NCI-H1694 treated with DMSO at 0.1 percent for 48 hours (cell line): ENCODE results near the gene CPNE5.

Experiments used
- DNase-seq: peaks from one replicate; lab custom pipeline; 2025; lab: John Stamatoyannopoulos, UW

CPNE5 gene

DNA sequence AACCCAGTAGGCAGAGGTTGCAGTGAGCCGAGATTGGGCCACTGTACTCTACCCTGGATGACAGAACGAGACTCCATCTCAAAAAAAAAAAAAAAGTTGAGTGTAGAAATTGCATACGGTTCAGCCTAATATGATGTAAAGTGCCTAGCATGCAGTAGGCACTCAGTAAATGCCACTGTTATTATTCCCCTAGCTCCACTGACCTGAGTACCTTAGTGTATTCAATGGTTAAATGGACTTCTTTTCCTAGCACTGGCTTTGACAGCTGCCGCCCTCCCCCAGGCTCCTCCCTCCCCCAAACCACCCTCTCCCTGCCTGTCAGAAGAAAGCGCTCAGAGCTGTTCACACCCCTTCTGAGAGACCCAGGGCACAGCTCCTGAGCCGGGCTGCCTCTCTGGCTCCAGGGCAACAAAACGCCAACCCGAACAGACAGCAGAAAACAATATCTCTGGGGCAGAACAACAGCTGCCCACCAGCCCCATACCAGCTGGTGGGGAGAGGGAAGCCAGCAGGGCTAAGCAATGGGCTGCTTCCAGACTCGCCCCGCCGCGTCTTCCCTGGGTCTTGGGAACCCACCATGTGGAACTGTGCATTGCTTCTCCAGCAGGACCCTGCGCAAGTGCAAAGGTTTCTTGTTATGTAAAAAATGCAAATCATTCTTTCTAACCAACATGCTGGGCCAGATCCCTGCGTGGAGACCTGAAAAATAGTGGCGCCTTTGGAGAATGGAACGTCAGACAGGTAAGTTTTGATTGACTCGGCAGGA lies 4.5 kb downstream of the CPNE5 start:
- DNase-seq, result peak; percentile 40

DNA sequence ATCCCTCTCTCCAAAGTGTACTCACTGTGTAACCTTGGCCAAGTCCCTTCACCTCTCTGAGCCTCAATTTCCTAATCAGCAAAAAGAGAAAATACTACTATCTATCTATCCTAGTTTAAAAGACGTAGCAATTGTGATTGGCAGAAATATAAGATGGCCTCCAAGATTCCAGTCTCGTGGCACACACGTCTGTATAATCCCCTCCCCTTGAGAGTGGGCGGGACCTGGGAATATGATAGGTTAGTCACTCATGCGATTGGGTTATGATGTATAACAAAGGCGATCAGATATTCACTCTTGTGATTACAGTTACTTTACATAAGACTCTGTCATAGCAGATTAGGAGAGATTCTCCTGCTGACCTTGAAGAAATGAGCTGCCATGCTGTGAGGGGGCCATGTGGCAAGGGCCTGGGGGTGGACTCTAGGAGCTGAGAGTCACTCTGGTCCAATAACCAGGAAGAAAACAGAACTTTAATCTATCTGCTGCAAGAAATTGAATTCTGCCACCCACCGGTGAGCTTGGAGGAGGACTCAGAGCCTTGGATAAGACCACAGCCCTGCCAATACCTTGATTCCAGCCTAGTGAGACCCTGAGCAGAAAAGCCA lies 6.0 kb downstream of the CPNE5 start:
- no peak for DNase-seq

DNA sequence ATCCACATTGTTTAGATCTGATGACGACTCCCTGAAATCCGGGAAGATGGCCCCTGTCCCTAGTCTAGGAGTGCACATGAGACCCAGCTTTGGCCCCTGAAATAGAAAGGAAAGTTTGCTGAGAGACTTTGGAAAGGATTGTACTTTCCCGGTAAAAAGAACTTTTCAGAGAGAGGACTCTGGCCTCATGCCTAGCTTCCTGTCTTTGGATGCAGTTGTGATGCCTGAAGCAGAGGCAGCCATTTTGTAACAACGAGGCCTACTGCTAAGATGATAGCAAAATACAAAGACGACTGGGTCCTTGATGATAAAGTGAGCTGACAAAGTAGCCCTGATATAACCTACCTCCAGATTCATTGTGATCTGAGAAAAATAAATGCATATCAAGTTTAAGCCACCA lies 6.9 kb downstream of the CPNE5 start:
- no peak for DNase-seq

DNA sequence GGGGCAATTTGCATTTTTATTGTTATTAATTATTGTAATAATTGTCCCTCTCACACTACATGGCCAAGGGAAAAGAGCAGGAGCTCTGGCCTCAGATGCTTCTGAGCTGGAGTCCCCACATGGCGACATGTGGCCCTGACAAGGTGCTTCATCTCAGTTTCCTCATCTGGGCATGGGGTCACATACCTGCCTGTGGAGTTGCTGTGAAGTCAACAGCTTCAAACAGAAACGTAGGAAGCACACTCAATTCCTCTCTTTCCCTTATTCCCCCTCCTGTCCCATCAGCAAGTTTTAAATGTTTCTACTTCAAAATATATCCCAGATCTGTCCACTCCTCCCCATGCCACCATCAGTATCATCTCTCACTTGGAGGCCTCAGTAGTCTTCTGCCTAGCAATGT lies 8.7 kb downstream of the CPNE5 start:
- no peak for DNase-seq

DNA sequence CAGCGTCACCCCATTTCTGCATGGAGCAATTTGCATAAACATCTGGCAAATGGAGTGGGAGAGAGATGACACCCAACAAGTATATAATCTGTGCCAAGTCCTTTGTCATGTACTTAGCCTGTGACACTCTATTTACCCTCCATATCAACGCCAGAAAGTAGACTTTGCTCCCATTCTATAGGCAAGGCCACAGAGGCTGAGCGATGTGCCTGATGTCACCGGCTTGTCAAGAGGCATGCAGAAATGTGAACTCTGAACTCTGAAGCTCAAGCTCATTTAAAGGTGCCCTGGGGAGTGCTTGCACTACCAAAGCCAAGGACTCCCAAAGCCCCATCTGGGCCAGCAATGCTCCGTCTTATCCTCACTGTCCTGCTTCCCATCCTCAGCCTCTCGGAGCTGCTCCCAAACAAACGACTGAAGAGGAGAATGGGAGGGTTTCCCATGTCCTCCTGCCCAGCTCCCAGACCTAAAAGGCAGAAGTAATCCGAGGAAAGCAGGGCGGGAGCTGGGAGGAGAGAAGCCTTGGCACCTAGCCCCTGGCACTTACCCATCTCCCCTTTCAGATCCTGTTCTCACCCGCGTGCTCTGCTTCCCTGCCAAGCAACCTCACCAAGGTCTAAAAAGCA lies 9.2 kb downstream of the CPNE5 start:
- peak; percentile 89 for DNase-seq

DNA sequence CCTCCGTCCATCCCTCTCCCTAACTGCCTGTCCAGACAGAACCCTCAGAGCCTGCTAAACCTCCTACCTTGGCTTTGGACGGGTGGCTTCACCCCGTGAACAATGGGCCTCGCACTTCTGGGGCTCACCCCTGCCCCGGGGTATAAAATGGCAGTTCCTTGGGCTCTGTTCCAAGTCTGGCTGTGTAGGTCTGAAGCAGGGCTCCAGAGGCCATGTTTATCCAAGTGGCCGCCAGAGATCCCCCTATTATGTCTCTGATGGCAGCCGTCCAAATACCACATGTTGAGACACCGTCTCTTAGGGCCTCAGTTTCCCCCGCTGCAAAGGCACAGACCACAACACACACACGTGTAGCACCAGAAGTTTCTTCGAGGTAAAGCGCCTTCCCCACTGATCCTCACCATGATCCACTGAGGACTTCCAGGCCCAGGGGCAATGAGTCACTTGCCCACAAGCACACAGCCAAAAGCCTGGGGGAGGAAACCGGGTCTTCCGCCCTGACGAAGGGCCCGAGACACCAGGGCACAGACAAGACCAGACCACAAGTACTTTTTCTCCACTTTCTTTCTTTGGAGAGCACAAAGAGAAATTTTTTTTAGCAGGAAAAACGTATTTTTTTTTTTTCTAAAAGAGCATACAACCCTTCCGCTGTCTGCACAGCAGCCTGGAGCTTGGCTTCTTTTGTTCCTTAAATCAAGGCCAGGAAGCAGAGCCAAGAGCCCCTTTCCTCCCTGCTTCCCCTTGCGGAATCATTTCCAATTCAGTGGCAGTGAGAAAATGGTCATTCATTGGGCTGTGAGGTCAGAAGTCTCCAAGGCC lies 11.8 kb downstream of the CPNE5 start:
- DNase-seq, result no peak

DNA sequence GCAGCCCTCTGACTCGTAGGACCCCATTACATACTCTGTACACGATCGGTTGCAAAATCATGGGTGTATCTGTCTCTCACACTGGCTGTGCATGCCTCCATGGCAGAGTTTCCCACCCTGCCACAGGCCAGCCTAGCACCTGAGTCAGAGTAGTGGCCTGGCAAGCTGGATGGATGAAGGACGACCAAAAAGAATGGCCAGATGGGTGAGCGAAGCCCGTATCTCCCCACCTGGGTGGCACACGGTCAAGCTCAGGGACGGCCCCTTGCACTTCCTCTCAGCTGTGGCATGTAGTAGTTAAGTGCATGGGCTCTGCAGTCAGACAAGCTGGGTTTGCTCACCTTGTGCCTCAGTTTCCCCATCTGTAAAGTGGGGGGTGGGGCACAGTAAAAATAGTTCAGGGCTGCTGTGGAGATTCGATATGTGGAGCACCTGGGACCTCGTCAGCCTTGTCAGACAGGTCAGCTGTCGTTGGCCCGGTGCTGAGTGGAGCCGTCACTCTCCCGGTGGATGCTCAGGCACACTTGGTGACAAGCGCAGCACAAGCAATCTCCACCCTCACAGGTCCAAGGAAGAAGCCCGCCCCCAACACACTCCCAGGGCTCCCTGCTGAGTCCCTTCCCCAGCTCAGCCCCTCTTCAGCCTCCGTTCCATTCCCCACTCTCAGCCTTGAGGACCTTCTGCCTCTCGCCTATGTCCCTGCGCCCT lies 12.6 kb downstream of the CPNE5 start:
- DNase-seq, result no peak

DNA sequence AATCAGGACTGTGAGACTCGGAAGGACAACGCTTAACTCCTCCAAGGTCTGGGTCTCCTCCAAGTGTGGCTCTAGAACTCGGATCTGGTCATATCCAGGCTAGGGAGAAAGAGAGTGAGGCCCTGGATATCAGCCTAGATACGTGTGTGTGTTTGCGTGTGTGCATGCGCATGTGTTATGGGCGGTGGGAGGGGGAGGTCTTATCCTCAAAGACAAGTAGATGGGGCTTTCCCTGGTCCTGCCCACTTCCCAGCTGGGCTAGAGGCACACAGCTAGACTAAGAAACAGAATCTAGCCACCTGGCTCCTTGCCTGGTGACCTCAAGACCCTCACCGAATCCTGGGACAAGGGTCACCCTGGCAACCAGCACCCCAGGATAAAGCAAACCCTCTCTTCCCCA lies 13.2 kb downstream of the CPNE5 start:
- no peak for DNase-seq

DNA sequence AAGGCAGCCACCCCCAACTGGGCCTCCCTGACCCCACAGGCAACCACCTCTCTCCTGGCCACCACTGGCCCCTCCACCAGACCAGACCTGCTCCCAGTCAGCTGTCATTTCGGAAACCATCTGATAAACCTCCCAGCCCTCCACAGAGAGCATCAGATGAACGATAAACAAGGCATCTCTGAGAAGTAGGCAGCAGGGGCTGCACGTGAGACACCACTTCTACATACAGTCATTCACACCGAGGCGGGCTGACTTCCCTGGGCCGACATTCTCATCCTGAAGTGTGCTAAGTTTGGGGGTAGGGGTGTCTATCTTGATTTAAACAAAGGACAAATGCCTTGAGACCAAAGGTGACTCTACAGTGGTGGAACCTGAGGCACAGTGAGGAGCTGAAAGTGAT lies 13.8 kb downstream of the CPNE5 start:
- no peak for DNase-seq

DNA sequence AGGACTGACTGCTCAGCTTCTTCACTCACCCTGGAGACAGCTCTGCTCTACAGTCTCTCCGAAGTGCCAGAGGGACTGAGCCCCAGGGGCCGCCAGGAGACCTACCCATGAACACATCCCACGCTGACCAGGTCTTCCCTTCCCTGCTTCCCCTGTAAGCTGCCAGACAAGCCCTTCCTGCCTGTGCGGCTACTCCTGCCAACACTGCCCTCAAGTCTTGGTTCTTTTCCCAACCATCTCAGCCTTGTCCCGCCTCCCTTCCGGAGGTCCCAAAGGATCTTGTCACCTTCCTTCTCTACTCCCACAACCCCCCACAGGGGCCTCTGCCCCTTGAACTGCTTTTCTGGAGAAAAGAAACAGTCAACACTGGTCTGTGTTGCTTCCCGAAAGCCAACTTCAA lies 15.0 kb downstream of the CPNE5 start:
- DNase-seq, result no peak

DNA sequence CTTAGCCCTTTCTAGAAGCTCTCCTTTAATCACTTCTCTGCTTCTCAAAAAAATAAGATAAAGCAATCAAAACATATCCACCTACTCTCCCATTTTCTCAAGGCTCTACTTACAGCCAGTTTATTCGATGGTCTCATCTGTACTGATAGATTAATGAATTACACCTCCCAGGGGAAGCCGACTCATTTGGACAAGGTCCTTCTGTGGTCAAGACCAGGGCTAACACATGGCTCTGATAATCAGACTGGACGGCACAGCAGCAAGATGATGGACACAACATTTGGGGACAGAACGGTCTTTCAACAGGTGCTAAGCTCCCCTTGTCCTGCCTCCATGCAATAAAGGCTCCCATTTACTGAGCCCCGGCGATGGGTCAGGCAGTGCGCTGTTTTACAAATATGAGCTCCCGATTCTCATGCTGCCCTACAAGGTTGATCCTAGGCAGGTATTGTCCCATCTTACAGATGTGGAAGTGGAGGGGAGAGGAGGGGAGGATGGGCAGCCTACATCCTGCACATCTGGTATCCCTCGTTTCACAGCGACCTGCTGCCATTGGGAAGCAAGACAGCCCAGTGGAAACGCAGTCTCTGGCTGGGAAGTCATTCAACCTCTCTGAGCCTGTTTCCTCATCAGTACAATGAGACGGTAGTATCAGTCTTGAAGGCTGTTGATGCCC lies 15.7 kb downstream of the CPNE5 start:
- DNase-seq, result no peak

DNA sequence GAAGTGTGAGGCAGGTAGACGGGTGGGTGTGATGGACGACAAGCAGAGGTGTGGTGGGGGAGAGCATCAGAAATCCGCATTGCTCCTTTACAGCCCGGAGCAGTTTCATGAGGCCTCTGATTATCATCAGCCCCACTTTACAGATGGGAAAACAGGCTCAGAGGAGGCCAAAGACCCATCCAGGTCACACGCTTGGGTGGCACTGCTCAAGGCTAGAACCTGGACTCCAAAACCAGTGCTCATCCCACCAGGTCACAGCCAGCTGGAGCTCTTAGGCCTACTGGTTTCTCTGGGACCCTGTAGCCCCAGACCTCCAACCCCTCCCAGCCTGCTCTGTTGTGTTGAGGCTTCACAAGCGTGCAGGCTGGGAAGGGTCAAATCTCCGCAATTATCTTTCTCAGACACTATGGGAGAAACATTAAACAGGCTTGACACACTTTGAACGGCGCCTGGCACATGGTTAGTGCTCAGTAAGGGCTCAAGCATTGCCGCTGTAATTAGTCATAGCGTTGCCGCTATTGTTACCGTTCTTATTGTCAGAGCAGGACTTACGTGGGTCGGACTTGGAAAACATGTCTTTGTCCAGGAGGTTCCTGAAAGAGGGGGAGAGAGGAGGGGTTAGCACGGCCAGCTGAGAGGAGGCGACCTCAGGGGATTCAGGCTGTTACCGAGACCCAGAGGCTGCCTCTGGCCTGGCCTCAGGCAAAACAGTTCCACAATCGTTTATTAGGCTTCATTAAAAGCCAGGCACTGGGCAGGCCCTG lies 16.6 kb downstream of the CPNE5 start:
- no peak for DNase-seq

DNA sequence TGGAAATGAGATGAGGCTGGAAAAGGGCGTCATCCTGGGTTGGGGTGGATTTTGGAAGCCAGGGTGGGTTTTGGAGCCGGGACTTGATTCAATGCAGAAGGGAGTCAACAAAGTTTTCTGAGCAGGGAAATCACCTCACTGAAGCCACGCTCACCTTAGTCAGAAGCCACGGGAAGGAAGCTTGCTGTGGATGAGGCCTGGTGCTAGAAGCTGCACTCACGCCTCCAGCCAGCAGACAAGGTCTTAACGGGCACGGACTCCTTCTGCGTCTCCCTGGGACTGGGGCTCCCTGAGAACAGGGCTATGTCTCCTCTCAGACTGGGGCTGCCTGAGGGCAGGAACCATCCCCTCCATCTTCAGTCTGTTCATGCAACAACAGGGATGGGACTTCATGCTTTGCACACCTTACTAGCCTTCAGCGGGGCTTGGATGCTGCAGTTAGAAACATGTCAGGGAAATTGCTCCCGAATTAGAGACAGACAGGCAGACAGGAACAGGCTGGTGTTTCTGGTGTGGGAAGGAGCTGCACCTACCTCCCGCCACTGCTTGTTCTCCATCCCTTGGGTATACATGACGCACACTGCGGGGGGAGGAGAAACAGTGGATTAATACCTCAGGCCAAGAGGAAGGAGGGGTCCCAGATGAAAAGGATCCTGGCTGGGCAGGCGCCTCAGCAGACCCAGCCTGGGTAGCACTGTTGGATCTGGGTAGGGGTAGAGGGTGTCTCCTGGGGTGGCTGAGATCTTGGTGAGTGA lies 17.5 kb downstream of the CPNE5 start:
- no peak for DNase-seq

DNA sequence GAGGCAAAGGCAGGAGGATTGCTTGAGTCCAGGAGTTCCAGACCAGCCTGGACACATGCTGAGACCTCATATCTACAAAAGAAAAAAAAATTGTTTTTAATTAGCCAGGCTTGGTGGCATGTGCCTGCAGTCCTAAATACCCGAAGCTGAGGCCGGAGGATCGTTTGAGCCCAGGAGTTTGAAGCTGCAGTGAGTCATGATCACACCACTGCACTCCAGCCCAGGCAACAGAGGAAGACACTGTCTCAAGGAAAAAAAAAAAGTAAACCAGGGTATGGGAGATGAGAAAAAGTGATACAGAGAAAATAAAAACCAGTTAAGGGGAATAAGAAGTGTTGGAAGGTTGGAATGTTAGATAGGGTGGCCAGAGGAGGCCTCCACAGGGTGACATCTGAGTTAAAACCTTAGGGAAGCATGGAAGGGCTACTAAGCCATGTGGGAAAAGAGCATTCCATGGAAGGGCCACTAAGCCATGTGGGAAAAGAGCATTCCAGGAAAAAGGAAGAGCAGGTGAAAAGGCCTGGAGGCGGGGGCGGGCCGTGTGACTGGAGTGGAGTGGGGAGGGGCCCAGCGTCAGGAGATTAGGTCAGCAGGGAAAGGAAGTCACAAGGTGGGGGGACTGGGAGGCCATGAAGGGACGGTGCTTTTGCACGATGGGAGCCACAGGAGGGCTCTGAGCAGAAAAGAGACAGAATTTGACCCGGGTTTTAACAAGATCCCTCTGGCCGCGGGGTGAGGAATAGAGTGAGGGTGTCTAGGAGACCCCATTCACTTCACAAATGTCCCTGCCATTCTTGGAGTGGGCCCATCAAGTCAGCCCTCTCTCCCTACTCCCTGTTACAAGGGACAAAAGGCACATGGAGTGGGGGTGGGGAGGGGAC lies 18.3 kb downstream of the CPNE5 start:
- no peak for DNase-seq

DNA sequence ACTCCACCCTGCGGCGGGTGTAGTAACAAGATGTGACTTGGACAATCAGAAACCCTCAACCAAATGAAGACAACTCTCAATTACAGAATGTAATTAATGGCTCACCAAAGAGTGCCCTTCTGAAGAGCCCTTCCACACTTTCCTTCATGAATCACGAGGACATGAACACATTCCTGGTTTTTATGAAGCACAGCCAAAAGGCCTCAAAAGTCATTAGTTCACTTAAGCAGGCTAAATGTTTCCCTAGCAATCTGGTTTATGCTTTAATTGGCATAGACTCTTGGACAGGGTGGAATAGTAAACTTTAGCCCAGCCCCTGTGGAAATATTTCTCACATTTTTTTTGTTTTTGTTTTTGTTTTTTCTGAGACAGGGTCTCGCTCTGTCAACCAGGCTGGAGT lies 20.5 kb downstream of the CPNE5 start:
- no peak for DNase-seq

DNA sequence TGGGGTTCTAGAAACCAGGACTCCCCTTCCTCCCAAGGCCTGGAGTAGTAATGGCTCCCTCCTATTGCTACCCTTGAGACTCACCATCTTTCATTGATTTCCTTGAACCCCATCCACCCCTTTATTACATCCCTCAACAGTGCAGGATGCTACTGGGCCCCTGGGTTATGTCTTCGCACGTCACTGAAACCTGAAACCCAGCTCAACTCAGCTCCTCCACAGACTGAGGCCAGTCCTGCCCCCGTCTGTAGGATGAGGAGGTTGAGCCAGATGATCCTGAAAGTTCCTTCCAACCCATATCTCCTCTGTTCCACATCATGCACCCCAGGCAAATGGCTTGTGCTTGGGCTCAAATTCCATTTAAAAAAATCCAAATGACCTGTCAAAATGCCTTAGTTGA lies 21.4 kb downstream of the CPNE5 start:
- no peak for DNase-seq

DNA sequence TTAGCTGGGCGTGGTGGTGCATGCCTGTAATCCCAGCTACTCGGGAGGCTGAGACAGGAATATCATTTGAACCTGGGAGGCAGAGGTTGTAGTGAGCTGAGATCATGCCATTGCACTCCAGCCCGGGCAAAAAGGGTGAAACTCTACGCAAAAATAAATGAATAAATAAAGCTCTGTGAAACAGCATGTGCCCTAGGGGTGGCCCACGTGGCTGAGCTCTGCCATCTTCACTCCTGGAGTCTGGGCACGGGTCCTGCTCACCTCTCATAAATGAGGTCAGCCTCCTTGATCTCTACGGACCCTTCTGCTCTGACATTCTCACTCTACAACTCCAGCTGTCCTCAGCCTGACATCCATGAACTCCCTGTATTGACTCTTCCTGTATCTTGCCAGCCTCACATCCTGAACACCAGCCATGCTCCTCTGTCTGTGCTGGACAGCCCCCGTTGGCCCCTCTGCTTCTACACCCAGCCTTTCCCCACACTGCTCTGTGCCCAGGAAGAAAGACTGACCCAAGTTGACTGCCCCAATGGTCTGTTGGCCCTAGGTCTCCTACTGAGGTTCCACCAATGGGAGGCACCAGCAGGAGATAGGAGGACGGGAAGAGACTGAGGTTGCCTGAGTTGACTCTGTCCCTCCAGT lies 21.9 kb downstream of the CPNE5 start:
- DNase-seq, result no peak

DNA sequence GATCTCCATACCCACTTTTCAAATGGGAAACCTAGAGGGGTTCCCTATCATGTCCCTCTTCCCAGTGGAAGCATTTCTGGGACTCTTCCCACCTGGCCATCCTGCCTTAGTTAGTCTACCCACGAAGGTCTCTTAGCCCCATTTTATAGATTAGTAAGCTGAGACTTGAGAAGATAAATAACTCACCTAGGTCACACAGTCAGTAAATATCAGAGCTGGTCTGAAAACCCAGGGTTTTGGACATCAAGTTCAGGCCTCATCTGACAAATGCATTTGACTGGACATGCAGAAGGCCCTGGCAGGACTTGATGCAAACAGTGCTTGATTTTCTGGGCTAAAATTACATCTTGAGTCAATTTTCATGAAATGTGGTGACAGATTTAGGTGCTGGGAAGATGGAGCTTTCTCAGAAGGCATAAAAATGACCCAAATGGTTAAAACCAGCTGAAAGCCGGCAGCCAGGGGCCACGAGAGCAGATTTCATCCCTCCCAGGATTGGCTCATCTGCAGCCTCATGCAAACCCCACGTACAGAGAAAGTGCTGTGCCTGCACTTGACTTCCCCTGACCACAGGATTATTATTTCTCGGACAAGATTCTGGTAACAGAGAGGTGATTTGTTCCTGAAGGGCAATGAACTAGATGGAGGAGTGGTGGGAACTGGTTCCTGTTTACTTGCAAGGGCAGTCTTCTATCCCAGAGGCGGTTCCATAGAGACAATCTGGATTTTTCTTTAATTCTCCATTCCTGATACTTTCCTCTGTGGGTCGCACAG lies 23.1 kb downstream of the CPNE5 start:
- DNase-seq, result no peak
